Mesodermal cell (in vitro differentiated cells): ENCODE results near the gene SORCS3.

Experiments
- H3K27ac ChIP-seq: 2 replicates; pipeline ENCODE4 v1.7.0; 2013; ENCODE audit warnings: mild to moderate bottlenecking, low read depth, low read length, moderate library complexity; ENCODE audit not compliant: severe bottlenecking
- H3K36me3 ChIP-seq: 2 replicates; pipeline ENCODE4 v1.7.1; 2013; ENCODE audit warnings: mild to moderate bottlenecking, low read length, moderate library complexity; ENCODE audit not compliant: control insufficient read depth, insufficient read depth
- H3K4me1 ChIP-seq: one replicate; pipeline ENCODE4 v1.7.1; 2013; ENCODE audit warnings: mild to moderate bottlenecking, low read length; ENCODE audit not compliant: insufficient read depth, control insufficient read depth, poor library complexity, severe bottlenecking
- H3K4me3 ChIP-seq: 2 replicates; pipeline ENCODE4 v1.7.0; 2013; ENCODE audit warnings: low read length, control low read depth, mild to moderate bottlenecking; ENCODE audit not compliant: insufficient read depth, poor library complexity, severe bottlenecking; ENCODE audit errors: extremely low read depth
- H3K9me3 ChIP-seq: 2 replicates; pipeline ENCODE4 v1.7.1; 2013; ENCODE audit warnings: mild to moderate bottlenecking, low read length, moderate library complexity; ENCODE audit not compliant: control insufficient read depth
- WGBS, 2 experiments: methylation state at CpG; one replicate each; pipeline ENCODE4 v1.1.5; 2013; ENCODE audit warnings: missing lambda C conversion rate in 2 of 2; ENCODE audit not compliant: insufficient coverage in 2 of 2; 5-methylcytosine and 5-hydroxymethylcytosine counted together

SORCS3 gene

GRCh38 chr10:104892879-104893617 is 252.0 kb downstream of the SORCS3 start:
- Histone ChIP-seq H3K27ac (no peak overlapping the region), H3K9me3 (peaks cover 3% of the 10 kb centered on the region), H3K4me1 (no peaks in the 10 kb centered on the region), H3K36me3 (no peaks in the 10 kb centered on the region), H3K4me3 (no peak overlapping the region)
- WGBS, 2 experiments, result 89 to 100% methylated on average over 2 to 4 of the region's 5 CpGs

GRCh38 chr10:104893701-104894100 is 252.6 kb downstream of the SORCS3 start:
- Histone ChIP-seq H3K4me1 (no peaks in the 10 kb centered on the region), H3K27ac (no peak overlapping the region), H3K36me3 (no peaks in the 10 kb centered on the region), H3K4me3 (no peak overlapping the region), H3K9me3 (peaks cover under 1% of the 10 kb centered on the region)
- WGBS, 2 experiments, result 80 to 93% methylated on average over 6 of the region's 6 CpGs

GRCh38 chr10:104894681-104895080 is 253.6 kb downstream of the SORCS3 start:
- no peaks in the 10 kb centered on the region for H3K36me3 ChIP-seq
- H3K4me3 ChIP-seq, result no peak overlapping the region
- no peak overlapping the region for H3K27ac ChIP-seq
- no peaks in the 10 kb centered on the region for H3K9me3 ChIP-seq
- WGBS, 2 experiments, result 87 to 94% methylated on average over 3 of the region's 3 CpGs
- H3K4me1 ChIP-seq, result no peaks in the 10 kb centered on the region

GRCh38 chr10:104895541-104895940 is 254.5 kb downstream of the SORCS3 start:
- WGBS, 2 experiments, result no CpG with 5 or more reads among the region's 1 CpG
- no peaks in the 10 kb centered on the region for H3K4me1 ChIP-seq
- H3K36me3 ChIP-seq, result no peaks in the 10 kb centered on the region
- no peak overlapping the region for H3K27ac ChIP-seq
- H3K9me3 ChIP-seq, result no peaks in the 10 kb centered on the region
- no peak overlapping the region for H3K4me3 ChIP-seq

- Histone ChIP-seq H3K36me3 (no peaks in the 10 kb centered on the region), H3K4me1 (no peaks in the 10 kb centered on the region), H3K27ac (no peak overlapping the region), H3K4me3 (no peak overlapping the region), H3K9me3 (no peaks in the 10 kb centered on the region)
- 0% methylated on average over 1 of the region's 1 CpG; no CpG with 5 or more reads in 1 of the 2 experiments for WGBS, 2 experiments
Measured at GRCh38 chr10:104895981-104896380, 254.9 kb downstream of the SORCS3 start.

GRCh38 chr10:104897696-104898095 is 256.6 kb downstream of the SORCS3 start:
- no peaks in the 10 kb centered on the region for H3K4me1 ChIP-seq
- no peak overlapping the region for H3K4me3 ChIP-seq
- H3K9me3 ChIP-seq, result no peaks in the 10 kb centered on the region
- WGBS, 2 experiments, result no CpG with 5 or more reads among the region's 4 CpGs
- H3K27ac ChIP-seq, result no peak overlapping the region
- no peaks in the 10 kb centered on the region for H3K36me3 ChIP-seq

GRCh38 chr10:104899779-104900178 is 258.7 kb downstream of the SORCS3 start:
- Histone ChIP-seq H3K9me3 (no peaks in the 10 kb centered on the region), H3K4me3 (no peak overlapping the region), H3K4me1 (no peaks in the 10 kb centered on the region), H3K36me3 (no peaks in the 10 kb centered on the region), H3K27ac (no peak overlapping the region)

- Histone ChIP-seq H3K27ac (no peak overlapping the region), H3K4me1 (no peaks in the 10 kb centered on the region)
- 78 to 92% methylated on average over 3 of the region's 3 CpGs for WGBS, 2 experiments
Measured at GRCh38 chr10:104903433-104903832, 262.3 kb downstream of the SORCS3 start.

GRCh38 chr10:104904753-104905323 is 263.7 kb downstream of the SORCS3 start:
- Histone ChIP-seq H3K4me3 (no peak overlapping the region), H3K4me1 (no peaks in the 10 kb centered on the region), H3K36me3 (no peaks in the 10 kb centered on the region), H3K27ac (no peak overlapping the region), H3K9me3 (no peaks in the 10 kb centered on the region)
- WGBS, 2 experiments, result 80% methylated on average over 1 of the region's 5 CpGs; no CpG with 5 or more reads in 1 of the 2 experiments

More at GRCh38 chr10:104903433-104903832, 262.3 kb downstream of the SORCS3 start:
- Histone ChIP-seq H3K36me3 (no peaks in the 10 kb centered on the region), H3K4me3 (no peak overlapping the region), H3K9me3 (no peaks in the 10 kb centered on the region)

- WGBS, 2 experiments, result 67% methylated on average over 1 of the region's 3 CpGs; no CpG with 5 or more reads in 1 of the 2 experiments
- no peak overlapping the region for H3K27ac ChIP-seq
- no peaks in the 10 kb centered on the region for H3K9me3 ChIP-seq
- H3K4me1 ChIP-seq, result no peaks in the 10 kb centered on the region
- H3K36me3 ChIP-seq, result no peaks in the 10 kb centered on the region
- no peak overlapping the region for H3K4me3 ChIP-seq
Measured at GRCh38 chr10:104906112-104906511, 265.0 kb downstream of the SORCS3 start.

GRCh38 chr10:104907521-104907920 is 266.4 kb downstream of the SORCS3 start:
- Histone ChIP-seq H3K4me3 (no peak overlapping the region), H3K9me3 (no peaks in the 10 kb centered on the region), H3K27ac (no peak overlapping the region), H3K4me1 (no peaks in the 10 kb centered on the region), H3K36me3 (no peaks in the 10 kb centered on the region)
- 45 to 100% methylated on average over 1 to 4 of the region's 4 CpGs for WGBS, 2 experiments
